Upper lobe of left lung (tissue), 4 donors: ENCODE measurements around the gene PIGB.

Source experiments
- EP300 ChIP-seq, 4 donors: sonication (generic); formaldehyde crosslinking; IDR thresholded peaks; one replicate each; pipeline ENCODE4 v1.5.1; 2017; ENCODE audit warnings: antibody characterized with exemption in 4 of 4, control low read depth in 2 of 4
- POLR2A ChIP-seq, 4 donors: fragments of 450-650 bp; IDR thresholded peaks; one replicate each; pipeline ENCODE4 v1.5.1; 2016 to 2017; ENCODE audit warnings: antibody characterized with exemption in 4 of 4, mild to moderate bottlenecking in 2 of 4
- TF ChIP-seq, protein P1 (sequence below), 6 experiments: fragments of 450-650 bp in 4 of 6; fragments of 200-600 bp in 2 of 6; sonication (generic) in 2 of 6; IDR thresholded peaks; one replicate each; pipeline ENCODE4 v1.5.1; 2016 to 2019; ENCODE audit warnings: antibody characterized with exemption in 6 of 6

DNA sequence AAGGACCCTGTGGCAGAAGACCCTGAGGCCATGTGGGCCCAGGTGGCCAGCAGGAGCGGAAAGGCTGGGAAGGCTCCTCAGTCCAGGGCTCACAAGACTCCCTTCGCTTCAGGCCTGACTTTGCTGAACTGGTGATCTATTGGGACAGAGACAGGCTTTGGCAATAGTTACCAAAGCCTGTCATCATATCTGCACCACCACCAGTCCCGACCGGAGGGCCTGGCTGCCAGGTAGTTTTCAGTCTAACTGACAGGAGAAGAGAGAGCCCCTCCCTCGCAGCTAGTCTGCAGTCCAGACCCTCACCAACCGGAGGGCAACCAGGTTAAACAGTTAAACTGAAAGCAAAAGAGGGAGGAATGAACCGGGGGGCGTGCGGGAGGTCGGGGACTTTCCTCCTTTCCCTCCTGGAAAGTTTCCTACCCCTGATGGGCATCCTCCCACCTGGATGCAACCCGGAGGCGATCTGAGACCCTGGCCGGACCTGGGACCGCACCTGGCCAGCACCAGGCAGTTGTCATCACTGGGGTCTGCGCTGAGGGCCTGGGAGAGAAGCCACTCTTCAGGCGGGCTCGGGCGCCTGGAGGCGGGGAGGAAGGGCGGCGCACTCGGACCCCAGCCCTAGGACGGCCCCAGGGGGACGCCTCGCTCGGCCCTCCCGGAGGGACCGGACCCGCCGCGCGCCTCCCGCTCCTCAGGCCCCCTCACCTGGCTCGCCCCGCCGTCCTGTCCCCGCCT, 29.8 kb upstream of the PIGB start:
- TF ChIP-seq, protein P1, sequence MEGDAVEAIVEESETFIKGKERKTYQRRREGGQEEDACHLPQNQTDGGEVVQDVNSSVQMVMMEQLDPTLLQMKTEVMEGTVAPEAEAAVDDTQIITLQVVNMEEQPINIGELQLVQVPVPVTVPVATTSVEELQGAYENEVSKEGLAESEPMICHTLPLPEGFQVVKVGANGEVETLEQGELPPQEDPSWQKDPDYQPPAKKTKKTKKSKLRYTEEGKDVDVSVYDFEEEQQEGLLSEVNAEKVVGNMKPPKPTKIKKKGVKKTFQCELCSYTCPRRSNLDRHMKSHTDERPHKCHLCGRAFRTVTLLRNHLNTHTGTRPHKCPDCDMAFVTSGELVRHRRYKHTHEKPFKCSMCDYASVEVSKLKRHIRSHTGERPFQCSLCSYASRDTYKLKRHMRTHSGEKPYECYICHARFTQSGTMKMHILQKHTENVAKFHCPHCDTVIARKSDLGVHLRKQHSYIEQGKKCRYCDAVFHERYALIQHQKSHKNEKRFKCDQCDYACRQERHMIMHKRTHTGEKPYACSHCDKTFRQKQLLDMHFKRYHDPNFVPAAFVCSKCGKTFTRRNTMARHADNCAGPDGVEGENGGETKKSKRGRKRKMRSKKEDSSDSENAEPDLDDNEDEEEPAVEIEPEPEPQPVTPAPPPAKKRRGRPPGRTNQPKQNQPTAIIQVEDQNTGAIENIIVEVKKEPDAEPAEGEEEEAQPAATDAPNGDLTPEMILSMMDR (IDR thresholded peaks at IDR 0.05): no peak
- peak in 1 of 4 donors; percentile 8 for TF ChIP-seq EP300 (IDR thresholded peaks at IDR 0.05)
- TF ChIP-seq POLR2A (IDR thresholded peaks at IDR 0.05): peak in 2 of 4 donors; percentile 7 to 50
